HepG2 (cell line): ENCODE data around the gene PXYLP1. TPM values are rescaled to one million over a fixed set of nuclear protein-coding genes. Genes with fewer than 3 reads are reported as not detected.
A peak's percentile ranks its signal among the peaks of the same experiment; 100 is the strongest.

Source experiments
- ATAC-seq: fragments of 200-7000 bp; cut with Tn5 transposase; 3 replicates; pipeline ENCODE4 v1.9.1; 2020; ENCODE audit warnings: mild to moderate bottlenecking, moderate library complexity
- BruUV-seq: library from RNA; stranded (reverse); fragments of 400-500 nt; replicated peaks from 2 replicates; lab custom pipeline; 2021; lab: Mats Ljungman, UMichigan
- CTCF ChIA-PET: fragments of 300-600 bp; formaldehyde crosslinking; extraction: SDS; loops from one replicate; lab custom pipeline; 2021; ENCODE audit warnings: low total read pairs, inconsistent platforms, low intra/inter-chr PET ratio; lab: Yijun Ruan, JAX
- POLR2A ChIA-PET: fragments of 350-600 bp; sonication (Branson Sonifier 250); formaldehyde crosslinking; loops from one replicate; lab custom pipeline; 2020; ENCODE audit warnings: antibody characterized with exemption, inconsistent platforms; lab: Yijun Ruan, JAX
- DNase-seq: peaks from one replicate; pipeline ENCODE4 v3.0.0-alpha.2; 2015; ENCODE audit warnings: low spot score
- FAIRE-seq: peaks from 3 replicates; lab custom pipeline; 2011; peaks lifted over from hg19 to GRCh38; lab: Jason Lieb, UNC
- H2AFZ ChIP-seq: one replicate; pipeline ENCODE4 v1.6.1; 2011; ENCODE audit warnings: low read length, inconsistent platforms
- H3K27ac ChIP-seq: fragments of 300-600 bp; 3 replicates; pipeline ENCODE4 v1.8.0; 2011; ENCODE audit warnings: mixed run types, mild to moderate bottlenecking, mixed read lengths, low read length, inconsistent platforms; ENCODE audit not compliant: insufficient read depth; ENCODE audit errors: extremely low read length
- H3K27me3 ChIP-seq, 2 experiments: fragments of 200-600 bp in 1 of 2; 2 replicates in 1 of 2; 3 replicates in 1 of 2; pipeline versions ENCODE4 v1.6.0 to v1.8.0; 2011; ENCODE audit warnings: low read length in 2 of 2, mild to moderate bottlenecking in 2 of 2, moderate library complexity in 2 of 2, inconsistent platforms in 1 of 2; ENCODE audit not compliant: insufficient read depth in 2 of 2, control insufficient read depth in 1 of 2
- H3K36me3 ChIP-seq, 2 experiments: fragments of 200-600 bp in 1 of 2; replicated peaks in 1 of 2; 2 replicates in 1 of 2; 3 replicates in 1 of 2; pipeline versions ENCODE4 v1.5.1 to v1.8.0; 2011; ENCODE audit warnings: low read length in 2 of 2, inconsistent platforms in 1 of 2; ENCODE audit not compliant: insufficient read depth in 2 of 2, control insufficient read depth in 1 of 2
- H3K4me1 ChIP-seq: 2 replicates; pipeline ENCODE4 v1.5.1; 2012; ENCODE audit warnings: low read length, inconsistent platforms; ENCODE audit not compliant: insufficient read depth
- H3K4me2 ChIP-seq: 2 replicates; pipeline ENCODE4 v1.6.0; 2011; ENCODE audit warnings: low read depth, low read length, inconsistent platforms
- H3K4me3 ChIP-seq, 3 experiments: fragments of 200-600 bp in 1 of 3; sonication (generic), shearing (Covaris generic) in 1 of 3; replicated peaks in 1 of 3; 2 replicates each; pipeline ENCODE4 v1.5.1; 2011 to 2016; ENCODE audit warnings: low read length in 3 of 3, inconsistent platforms in 2 of 3, low read depth in 2 of 3, mild to moderate bottlenecking in 2 of 3, control low read depth in 1 of 3, mixed read lengths in 1 of 3; ENCODE audit not compliant: insufficient read depth in 1 of 3
- H3K79me2 ChIP-seq: one replicate; pipeline ENCODE4 v1.6.1; 2011; ENCODE audit warnings: low read length, inconsistent platforms; ENCODE audit not compliant: insufficient read depth
- H3K9ac ChIP-seq: 2 replicates; pipeline ENCODE4 v1.6.0; 2011; ENCODE audit warnings: mild to moderate bottlenecking, low read depth, low read length, inconsistent platforms; ENCODE audit not compliant: insufficient read depth
- H3K9me3 ChIP-seq: 2 replicates; pipeline ENCODE4 v1.5.1; 2012; ENCODE audit warnings: mild to moderate bottlenecking, low read length
- H4K20me1 ChIP-seq: 2 replicates; pipeline ENCODE4 v1.6.0; 2011; ENCODE audit warnings: inconsistent platforms, mild to moderate bottlenecking, low read length, moderate library complexity; ENCODE audit not compliant: insufficient read depth
- AGO1 ChIP-seq: fragments of 200-400 bp; formaldehyde crosslinking; IDR thresholded peaks from 2 replicates; pipeline ENCODE4 v1.6.1; 2017; ENCODE audit warnings: mild to moderate bottlenecking, low read depth, low read length, moderate library complexity; ENCODE audit not compliant: poor library complexity, severe bottlenecking
- CBX2 ChIP-seq, 2 experiments: fragments of 200-600 bp in 1 of 2; sonication (generic); formaldehyde crosslinking in 1 of 2; IDR thresholded peaks; 2 replicates each; pipeline versions ENCODE4 v1.7.0 to v1.8.1; 2018 to 2022; ENCODE audit warnings: low read depth in 2 of 2, low read length in 1 of 2, mild to moderate bottlenecking in 1 of 2, missing genetic modification reagents in 1 of 2
- DMTF1 ChIP-seq: sonication (generic); formaldehyde crosslinking; IDR thresholded peaks from 2 replicates; pipeline ENCODE4 v1.4.0; 2020; ENCODE audit warnings: mild to moderate bottlenecking, missing genetic modification reagents
- HDAC2 ChIP-seq: sonication (generic); formaldehyde crosslinking; IDR thresholded peaks from 2 replicates; pipeline ENCODE4 v1.4.0; 2020; ENCODE audit warnings: missing genetic modification reagents
- KLF15 ChIP-seq: sonication (generic); formaldehyde crosslinking; IDR thresholded peaks from 2 replicates; pipeline ENCODE4 v1.8.1; 2023; ENCODE audit warnings: borderline replicate concordance, mild to moderate bottlenecking, inconsistent platforms, missing genetic modification reagents, mixed read lengths
- MYPOP ChIP-seq: sonication (generic); formaldehyde crosslinking; IDR thresholded peaks from 2 replicates; pipeline ENCODE4 v1.8.1; 2023; ENCODE audit warnings: mild to moderate bottlenecking, moderate library complexity, missing genetic modification reagents
- NFATC3 ChIP-seq: sonication (generic); formaldehyde crosslinking; IDR thresholded peaks from 2 replicates; pipeline ENCODE4 v1.5.1; 2020; ENCODE audit warnings: mild to moderate bottlenecking, missing genetic modification reagents
- ONECUT2 ChIP-seq: sonication (generic); formaldehyde crosslinking; IDR thresholded peaks from 2 replicates; pipeline ENCODE4 v1.4.0; 2020; ENCODE audit warnings: missing genetic modification reagents
- SRF ChIP-seq: IDR thresholded peaks from 2 replicates; pipeline ENCODE4 v1.6.1; 2011; ENCODE audit warnings: mild to moderate bottlenecking, low read depth, low read length, moderate library complexity
- ZFP41 ChIP-seq: sonication (generic); formaldehyde crosslinking; IDR thresholded peaks from 2 replicates; pipeline ENCODE4 v1.4.0; 2020; ENCODE audit warnings: mild to moderate bottlenecking, missing genetic modification reagents, borderline replicate concordance
- ZNF446 ChIP-seq: sonication (generic); formaldehyde crosslinking; IDR thresholded peaks from 2 replicates; pipeline ENCODE4 v1.5.0; 2020; ENCODE audit warnings: mild to moderate bottlenecking, missing genetic modification reagents
- ZNF7 ChIP-seq: IDR thresholded peaks from 2 replicates; pipeline ENCODE4 v1.6.1; 2016; ENCODE audit warnings: missing biosample characterization, missing genetic modification reagents
- ZNF784 ChIP-seq: sonication (generic); formaldehyde crosslinking; IDR thresholded peaks from 2 replicates; pipeline ENCODE4 v1.5.1; 2020; ENCODE audit warnings: missing genetic modification reagents, mild to moderate bottlenecking, borderline replicate concordance
- ZSCAN25 ChIP-seq: sonication (generic); formaldehyde crosslinking; IDR thresholded peaks from 2 replicates; pipeline ENCODE4 v1.8.0; 2022; ENCODE audit warnings: mild to moderate bottlenecking, missing genetic modification reagents
- WGBS: methylation state at CpG from one replicate; pipeline ENCODE4 v1.1.6; 2017; ENCODE audit warnings: low lambda C conversion rate; 5-methylcytosine and 5-hydroxymethylcytosine counted together
- in situ Hi-C: cut with HindIII; loops from 2 replicates; pipeline ENCODE4 v1.10.0; 2017; ENCODE audit warnings: low pct_unique_long_range_greater_than_20kb; ENCODE audit not compliant: extremely low pct_ligation_motif_present
- intact Hi-C: fragments of 100-400 bp; cut with micrococcal nuclease; formaldehyde crosslinking; loops from one replicate; pipeline ENCODE4 v1.10.0; 2022; ENCODE audit not compliant: unreplicated experiment
- polyA plus RNA-seq, 8 experiments: library from polyadenylated mRNA; depleted of rRNA in 3 of 8; stranded (reverse) in 7 of 8; unstranded in 1 of 8; fragments of >200 nt; fragmentation: Illumina TruSeq in 4 of 8; extraction: Trizol in 4 of 8; gene quantifications; 2 replicates each; pipeline versions ENCODE4 v1.2.1 to v1.2.3, GENCODE V29; 2011 to 2016; ENCODE audit warnings: low read depth in 4 of 8, missing spikeins in 1 of 8, mixed read lengths in 1 of 8; ENCODE audit not compliant: insufficient read depth in 1 of 8
- total RNA-seq, 5 experiments: library from RNA; depleted of rRNA; stranded (reverse); fragments of >200 nt; fragmentation: Illumina TruSeq; extraction: Trizol; gene quantifications; 2 replicates each; pipeline ENCODE4 v1.2.3, GENCODE V29; 2016; ENCODE audit warnings: low read depth in 1 of 5

Gene PXYLP1
- total and polyA plus RNA-seq, 2 of the 13 experiments (the other 11 are each of a cell fraction or from before 2014, with no cell fraction given), result 4.9 to 8.1 TPM

GRCh38 chr3:141217389-141217788, 14.2 kb upstream of the PXYLP1 start (continued):
- TF ChIP-seq DMTF1 (CRISPR knock-in tag) (no peak), ZSCAN25 (peak; percentile 73; the same call in 1 of the 2 replicates), AGO1 (no peak), KLF15 (CRISPR knock-in tag) (no peak), SRF (peak; percentile 51; the same call in 1 of the 2 replicates), ZNF7 (no peak)
- TF ChIP-seq, all 625 proteins: peak for 5

GRCh38 chr3:141218162-141218835, 13.3 kb upstream of the PXYLP1 start:
- no peak for DNase-seq

More at GRCh38 chr3:141218162-141218835, 13.3 kb upstream of the PXYLP1 start:
- Histone ChIP-seq H3K9me3 (peaks cover 4% of the 10 kb centered on the region; the same call in 1 of the 2 replicates), H3K79me2 (no peaks in the 10 kb centered on the region), H4K20me1 (no peaks in the 10 kb centered on the region), H3K27ac (no peak overlapping the region), H3K4me1 (peaks cover 16% of the 10 kb centered on the region), H3K36me3 (no peaks in the 10 kb centered on the region), H3K4me2 (no peak overlapping the region), H3K9ac (no peak overlapping the region), H3K27me3 (no peaks in the 10 kb centered on the region; a peak in 1 of 5 replicates), H3K4me3 (no peak overlapping the region), H2AFZ (no peak overlapping the region)
- ChIA-PET POLR2A (interaction anchor here (0.8 kb wide), 1 partner anchor 14 kb away, joined by 3 read pairs; the partner anchor contains the start of gene PXYLP1), CTCF (no interaction called here)
- 0% methylated on average over 2 of the region's 2 CpGs for WGBS
- ATAC-seq, result no peak
- BruUV-seq, result no TSS peak
- no peak for FAIRE-seq
- TF ChIP-seq HDAC2 (CRISPR knock-in tag) (no peak), ONECUT2 (CRISPR knock-in tag) (no peak), ZNF784 (CRISPR knock-in tag) (no peak), MYPOP (CRISPR knock-in tag) (no peak), CBX2 (IDR thresholded peaks at IDR 0.05; ENCODE audit: low read depth, low read length) (no peak), CBX2 (CRISPR knock-in tag; IDR thresholded peaks at IDR 0.05; ENCODE audit: low read depth) (no peak), ZFP41 (no peak), ZNF446 (no peak), NFATC3 (no peak)
- intact Hi-C loops (no loop called here), in situ Hi-C loops (no loop called here)
